HepG2 (cell line): ENCODE measurements around the gene CPVL. TPM values are rescaled to one million over a fixed set of nuclear protein-coding genes. Genes with fewer than 3 reads are reported as not detected.

Experiments used
- ATM ChIP-seq: fragments of 450-650 bp; IDR thresholded peaks from 2 replicates; pipeline ENCODE4 v1.7.1; 2017; ENCODE audit warnings: mild to moderate bottlenecking, borderline replicate concordance
- EHMT2 ChIP-seq: fragments of 200-600 bp; sonication (generic); IDR thresholded peaks from 2 replicates; pipeline ENCODE4 v1.7.0; 2017; ENCODE audit warnings: antibody characterized with exemption, low read depth, low read length, borderline replicate concordance
- GPBP1L1 ChIP-seq: sonication (generic); formaldehyde crosslinking; IDR thresholded peaks from 2 replicates; pipeline ENCODE4 v1.5.0; 2020; ENCODE audit warnings: mild to moderate bottlenecking, missing genetic modification reagents
- GTF3A ChIP-seq: sonication (generic); formaldehyde crosslinking; conservative IDR thresholded peaks from 2 replicates; pipeline ENCODE4 v1.4.0; 2020; ENCODE audit warnings: mild to moderate bottlenecking, missing genetic modification reagents
- PAXIP1 ChIP-seq: sonication (generic); formaldehyde crosslinking; conservative IDR thresholded peaks from 2 replicates; pipeline ENCODE4 v1.4.0; 2020; ENCODE audit warnings: mild to moderate bottlenecking, missing genetic modification reagents, moderate library complexity
- POGK ChIP-seq: sonication (generic); formaldehyde crosslinking; conservative IDR thresholded peaks from 2 replicates; pipeline ENCODE4 v1.8.0; 2022; ENCODE audit warnings: mild to moderate bottlenecking, moderate library complexity, missing genetic modification reagents
- PRPF4 ChIP-seq: fragments of 200-400 bp; formaldehyde crosslinking; IDR thresholded peaks from 2 replicates; pipeline ENCODE4 v1.6.1; 2016; ENCODE audit warnings: low read length, low read depth; ENCODE audit not compliant: poor library complexity, severe bottlenecking
- RBFOX2 ChIP-seq: fragments of 200-400 bp; formaldehyde crosslinking; IDR thresholded peaks from 2 replicates; pipeline ENCODE4 v1.6.1; 2017; ENCODE audit warnings: low read depth, mild to moderate bottlenecking, low read length
- REXO4 ChIP-seq: sonication (generic); formaldehyde crosslinking; IDR thresholded peaks from 2 replicates; pipeline ENCODE4 v1.8.0; 2022; ENCODE audit warnings: missing genetic modification reagents, mild to moderate bottlenecking, borderline replicate concordance
- SOX6 ChIP-seq, 2 experiments: fragments of 450-650 bp in 1 of 2; sonication (generic) in 1 of 2; formaldehyde crosslinking in 1 of 2; IDR thresholded peaks; 2 replicates each; pipeline versions ENCODE4 v1.4.0 to v1.6.1; 2017 to 2020; ENCODE audit warnings: antibody characterized with exemption in 1 of 2, mild to moderate bottlenecking in 1 of 2, missing genetic modification reagents in 1 of 2
- USF2 ChIP-seq, 2 experiments: sonication (generic) in 1 of 2; formaldehyde crosslinking in 1 of 2; IDR thresholded peaks; 2 replicates each; pipeline versions ENCODE4 v1.5.1 to v1.6.1; 2011 to 2020; ENCODE audit warnings: borderline replicate concordance in 1 of 2, low read depth in 1 of 2, low read length in 1 of 2, mild to moderate bottlenecking in 1 of 2, missing genetic modification reagents in 1 of 2, moderate library complexity in 1 of 2
- YY1 ChIP-seq: IDR thresholded peaks from 2 replicates; pipeline ENCODE4 v1.6.1; 2011; ENCODE audit warnings: low read length, low read depth, moderate library complexity, mild to moderate bottlenecking; ENCODE audit not compliant: insufficient read depth, insufficient replicate concordance
- ZBTB21 ChIP-seq: sonication (generic); formaldehyde crosslinking; IDR thresholded peaks from 2 replicates; pipeline ENCODE4 v1.4.0; 2020; ENCODE audit warnings: missing genetic modification reagents
- ZKSCAN5 ChIP-seq: sonication (generic); formaldehyde crosslinking; IDR thresholded peaks from 2 replicates; pipeline ENCODE4 v1.5.1; 2020; ENCODE audit warnings: mild to moderate bottlenecking, missing genetic modification reagents
- ZNF275 ChIP-seq: sonication (generic); formaldehyde crosslinking; IDR thresholded peaks from 2 replicates; pipeline ENCODE4 v1.8.0; 2022; ENCODE audit warnings: missing genetic modification reagents, mild to moderate bottlenecking, inconsistent platforms, borderline replicate concordance
- polyA plus RNA-seq, 8 experiments: library from polyadenylated mRNA; depleted of rRNA in 3 of 8; stranded (reverse) in 7 of 8; unstranded in 1 of 8; fragments of >200 nt; fragmentation: Illumina TruSeq in 4 of 8; extraction: Trizol in 4 of 8; gene quantifications; 2 replicates each; pipeline versions ENCODE4 v1.2.1 to v1.2.3, GENCODE V29; 2011 to 2016; ENCODE audit warnings: low read depth in 4 of 8, missing spikeins in 1 of 8, mixed read lengths in 1 of 8; ENCODE audit not compliant: insufficient read depth in 1 of 8
- total RNA-seq, 5 experiments: library from RNA; depleted of rRNA; stranded (reverse); fragments of >200 nt; fragmentation: Illumina TruSeq; extraction: Trizol; gene quantifications; 2 replicates each; pipeline ENCODE4 v1.2.3, GENCODE V29; 2016; ENCODE audit warnings: low read depth in 1 of 5

CPVL gene
- total and polyA plus RNA-seq, 2 of the 13 experiments (the other 11 are each of a cell fraction or from before 2014, with no cell fraction given) = 59.2 to 294 TPM

GRCh38 chr7:29146057-29146706, at the start of gene CPVL (continued):
- peak; percentile 25 for TF ChIP-seq YY1
- TF ChIP-seq USF2 (IDR thresholded peaks at IDR 0.05; ENCODE audit: low read depth, low read length) = peak; percentile 35; the same call in 1 of the 2 replicates
- peak; percentile 67; the same call in 1 of the 2 replicates for TF ChIP-seq USF2 (CRISPR knock-in tag; IDR thresholded peaks at IDR 0.05; ENCODE audit: borderline replicate concordance)
- TF ChIP-seq RBFOX2 = peak; percentile 90
- no peak for TF ChIP-seq PAXIP1 (CRISPR knock-in tag)
- TF ChIP-seq EHMT2 = no peak
- no peak for TF ChIP-seq ATM
- TF ChIP-seq ZBTB21 (CRISPR knock-in tag) = no peak
- no peak for TF ChIP-seq ZKSCAN5 (CRISPR knock-in tag)
- no peak for TF ChIP-seq SOX6 (IDR thresholded peaks at IDR 0.05)
- TF ChIP-seq SOX6 (CRISPR knock-in tag; IDR thresholded peaks at IDR 0.05) = no peak
- TF ChIP-seq GTF3A = no peak
- no peak for TF ChIP-seq REXO4 (CRISPR knock-in tag)
- peak; percentile 59; the same call in 1 of the 2 replicates for TF ChIP-seq POGK (CRISPR knock-in tag)
- TF ChIP-seq ZNF275 = no peak
- no peak for TF ChIP-seq GPBP1L1
- no peak for TF ChIP-seq PRPF4
